Measurements from ENCODE around the gene AAMP. TPM values are rescaled to one million over a fixed set of nuclear protein-coding genes. Genes with fewer than 3 reads are reported as not detected.

AAMP gene
- total and polyA plus RNA-seq, 4 donors: 82.1 to 128 (median 113) TPM

- no peaks in the 10 kb centered on the region for H3K27me3 ChIP-seq (ENCODE audit: control insufficient read depth, insufficient read depth, low read length)
- WGBS (ENCODE audit: insufficient coverage): 7% methylated on average over 23 of the region's 23 CpGs
- peaks cover 32% of the 10 kb centered on the region for H3K4me1 ChIP-seq (ENCODE audit: control insufficient read depth, insufficient read depth, low read length)
- no peak for DNase-seq (ENCODE audit: low read depth in 4 of 6, low spot score in 6 of 6)
- H3K4me3 ChIP-seq (ENCODE audit: low read depth, low read length): peak overlapping the region; percentile 98
- peaks cover 49% of the 10 kb centered on the region for H3K36me3 ChIP-seq (ENCODE audit: control insufficient read depth, insufficient read depth, low read length)
- H3K27ac ChIP-seq (ENCODE audit: low read depth, low read length): peak overlapping the region; percentile 33
- no peaks in the 10 kb centered on the region for H3K9me3 ChIP-seq (ENCODE audit: control insufficient read depth, insufficient read depth, low read length)
Measured at GRCh38 chr2:218270721-218271486, 967 bp upstream of the AAMP start.

DNA sequence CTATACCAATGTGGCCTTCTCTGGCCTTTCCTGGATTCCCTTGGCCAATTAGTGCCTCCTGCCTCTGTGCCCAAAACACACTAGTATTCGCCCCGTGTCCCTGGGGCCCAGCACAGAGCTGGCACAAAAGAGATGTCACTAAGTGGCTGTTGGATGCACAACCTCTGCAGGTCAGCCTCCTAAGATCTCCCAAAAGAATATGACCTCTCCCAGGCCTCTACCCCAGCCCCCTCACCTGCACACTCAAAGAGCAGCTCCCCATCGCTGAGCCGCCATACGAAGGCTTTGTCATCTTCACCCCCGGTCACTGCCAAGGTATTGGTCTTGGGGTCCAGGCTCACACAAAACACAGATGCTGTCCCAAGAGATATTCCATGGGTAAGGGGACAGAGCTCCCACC is 2.7 kb downstream of the AAMP start:
- peaks cover 55% of the 10 kb centered on the region for H3K36me3 ChIP-seq (ENCODE audit: control insufficient read depth, insufficient read depth, low read length)
- H3K9me3 ChIP-seq (ENCODE audit: control insufficient read depth, insufficient read depth, low read length): no peaks in the 10 kb centered on the region
- no peaks in the 10 kb centered on the region for H3K27me3 ChIP-seq (ENCODE audit: control insufficient read depth, insufficient read depth, low read length)
- H3K4me1 ChIP-seq (ENCODE audit: control insufficient read depth, insufficient read depth, low read length): peaks cover 29% of the 10 kb centered on the region
- H3K27ac ChIP-seq (ENCODE audit: low read depth, low read length): no peak overlapping the region
- DNase-seq (ENCODE audit: low read depth in 4 of 6, low spot score in 6 of 6): no peak
- H3K4me3 ChIP-seq (ENCODE audit: low read depth, low read length): no peak overlapping the region
- 98% methylated on average over 6 of the region's 6 CpGs for WGBS (ENCODE audit: insufficient coverage)

DNA sequence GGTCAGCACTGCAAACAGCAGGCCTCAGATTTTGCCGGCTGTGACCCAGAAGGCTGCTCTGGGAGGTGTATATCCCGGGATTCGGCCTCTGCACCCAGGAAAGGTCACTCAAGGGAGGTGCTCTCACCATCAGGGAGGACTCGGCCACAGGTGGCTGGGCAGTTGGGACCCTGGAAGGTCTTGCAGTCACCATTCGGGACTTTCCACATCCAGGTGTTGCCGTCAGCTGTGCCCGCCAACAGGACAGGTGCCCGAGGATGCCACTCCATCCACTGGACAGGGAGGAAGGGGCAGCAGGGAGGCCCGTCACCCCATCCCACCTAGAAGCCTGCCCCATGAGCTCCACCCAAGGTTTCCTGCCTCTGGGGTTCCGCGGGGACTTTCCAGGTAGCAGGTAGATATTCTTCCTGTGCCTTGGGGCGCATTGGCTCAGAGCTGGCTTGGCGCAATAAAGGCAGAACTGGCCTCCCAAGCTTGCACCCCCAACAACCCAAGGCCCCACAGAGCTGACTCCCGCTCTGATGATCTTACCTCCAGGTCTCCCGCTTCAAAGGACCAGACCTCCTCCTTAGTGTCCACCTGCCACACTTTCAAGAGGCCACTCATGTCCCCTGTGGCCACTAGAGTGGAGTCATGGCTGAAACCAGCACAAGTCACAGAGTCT is 3.5 kb downstream of the AAMP start:
- no peaks in the 10 kb centered on the region for H3K9me3 ChIP-seq (ENCODE audit: control insufficient read depth, insufficient read depth, low read length)
- no peak overlapping the region for H3K4me3 ChIP-seq (ENCODE audit: low read depth, low read length)
- 96% methylated on average over 15 of the region's 15 CpGs for WGBS (ENCODE audit: insufficient coverage)
- no peak overlapping the region for H3K27ac ChIP-seq (ENCODE audit: low read depth, low read length)
- H3K36me3 ChIP-seq (ENCODE audit: control insufficient read depth, insufficient read depth, low read length): peaks cover 62% of the 10 kb centered on the region
- H3K27me3 ChIP-seq (ENCODE audit: control insufficient read depth, insufficient read depth, low read length): no peaks in the 10 kb centered on the region
- no peak for DNase-seq (ENCODE audit: low read depth in 4 of 6, low spot score in 6 of 6)
- peaks cover 30% of the 10 kb centered on the region for H3K4me1 ChIP-seq (ENCODE audit: control insufficient read depth, insufficient read depth, low read length)

GRCh38 chr2:218265626-218266025 is 4.3 kb downstream of the AAMP start:
- DNase-seq (ENCODE audit: low read depth in 4 of 6, low spot score in 6 of 6): no peak
- Histone ChIP-seq H3K4me1 (ENCODE audit: control insufficient read depth, insufficient read depth, low read length) (peaks cover 29% of the 10 kb centered on the region), H3K27me3 (ENCODE audit: control insufficient read depth, insufficient read depth, low read length) (no peaks in the 10 kb centered on the region), H3K27ac (ENCODE audit: low read depth, low read length) (no peak overlapping the region), H3K36me3 (ENCODE audit: control insufficient read depth, insufficient read depth, low read length) (peaks cover 65% of the 10 kb centered on the region), H3K9me3 (ENCODE audit: control insufficient read depth, insufficient read depth, low read length) (no peaks in the 10 kb centered on the region), H3K4me3 (ENCODE audit: low read depth, low read length) (no peak overlapping the region)
- 89% methylated on average over 8 of the region's 8 CpGs for WGBS (ENCODE audit: insufficient coverage)

- Histone ChIP-seq H3K4me3 (ENCODE audit: low read depth, low read length) (no peak overlapping the region), H3K9me3 (ENCODE audit: control insufficient read depth, insufficient read depth, low read length) (no peaks in the 10 kb centered on the region), H3K27me3 (ENCODE audit: control insufficient read depth, insufficient read depth, low read length) (no peaks in the 10 kb centered on the region), H3K36me3 (ENCODE audit: control insufficient read depth, insufficient read depth, low read length) (peaks cover 65% of the 10 kb centered on the region), H3K4me1 (ENCODE audit: control insufficient read depth, insufficient read depth, low read length) (peaks cover 29% of the 10 kb centered on the region), H3K27ac (ENCODE audit: low read depth, low read length) (no peak overlapping the region)
- no peak for DNase-seq (ENCODE audit: low read depth in 4 of 6, low spot score in 6 of 6)
- 92% methylated on average over 21 of the region's 22 CpGs for WGBS (ENCODE audit: insufficient coverage)
Measured at GRCh38 chr2:218264773-218265561, 5.0 kb downstream of the AAMP start.

- H3K27me3 ChIP-seq (ENCODE audit: control insufficient read depth, insufficient read depth, low read length): no peaks in the 10 kb centered on the region
- H3K27ac ChIP-seq (ENCODE audit: low read depth, low read length): no peak overlapping the region
- peaks cover 65% of the 10 kb centered on the region for H3K36me3 ChIP-seq (ENCODE audit: control insufficient read depth, insufficient read depth, low read length)
- H3K4me3 ChIP-seq (ENCODE audit: low read depth, low read length): no peak overlapping the region
- 90% methylated on average over 11 of the region's 17 CpGs for WGBS (ENCODE audit: insufficient coverage)
- no peak for DNase-seq (ENCODE audit: low read depth in 4 of 6, low spot score in 6 of 6)
- no peaks in the 10 kb centered on the region for H3K9me3 ChIP-seq (ENCODE audit: control insufficient read depth, insufficient read depth, low read length)
- peaks cover 23% of the 10 kb centered on the region for H3K4me1 ChIP-seq (ENCODE audit: control insufficient read depth, insufficient read depth, low read length)
Measured at GRCh38 chr2:218263817-218264641, 5.9 kb downstream of the AAMP start.

DNA sequence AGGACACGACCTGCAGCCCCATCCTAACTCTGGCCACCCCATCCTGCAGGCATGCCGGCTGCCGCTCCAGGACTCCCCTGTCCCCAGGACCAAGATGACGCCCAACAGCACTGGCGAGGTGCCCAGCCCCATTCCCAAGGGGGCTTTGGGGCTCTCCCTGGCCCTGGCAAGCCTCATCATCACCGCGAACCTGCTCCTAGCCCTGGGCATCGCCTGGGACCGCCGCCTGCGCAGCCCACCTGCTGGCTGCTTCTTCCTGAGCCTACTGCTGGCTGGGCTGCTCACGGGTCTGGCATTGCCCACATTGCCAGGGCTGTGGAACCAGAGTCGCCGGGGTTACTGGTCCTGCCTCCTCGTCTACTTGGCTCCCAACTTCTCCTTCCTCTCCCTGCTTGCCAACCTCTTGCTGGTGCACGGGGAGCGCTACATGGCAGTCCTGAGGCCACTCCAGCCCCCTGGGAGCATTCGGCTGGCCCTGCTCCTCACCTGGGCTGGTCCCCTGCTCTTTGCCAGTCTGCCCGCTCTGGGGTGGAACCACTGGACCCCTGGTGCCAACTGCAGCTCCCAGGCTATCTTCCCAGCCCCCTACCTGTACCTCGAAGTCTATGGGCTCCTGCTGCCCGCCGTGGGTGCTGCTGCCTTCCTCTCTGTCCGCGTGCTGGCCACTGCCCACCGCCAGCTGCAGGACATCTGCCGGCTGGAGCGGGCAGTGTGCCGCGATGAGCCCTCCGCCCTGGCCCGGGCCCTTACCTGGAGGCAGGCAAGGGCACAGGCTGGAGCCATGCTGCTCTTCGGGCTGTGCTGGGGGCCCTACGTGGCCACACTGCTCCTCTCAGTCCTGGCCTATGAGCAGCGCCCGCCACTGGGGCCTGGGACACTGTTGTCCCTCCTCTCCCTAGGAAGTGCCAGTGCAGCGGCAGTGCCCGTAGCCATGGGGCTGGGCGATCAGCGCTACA is 7.0 kb downstream of the AAMP start:
- H3K4me3 ChIP-seq (ENCODE audit: low read depth, low read length): no peak overlapping the region
- 87% methylated on average over 39 of the region's 39 CpGs for WGBS (ENCODE audit: insufficient coverage)
- H3K36me3 ChIP-seq (ENCODE audit: control insufficient read depth, insufficient read depth, low read length): peaks cover 65% of the 10 kb centered on the region
- no peak overlapping the region for H3K27ac ChIP-seq (ENCODE audit: low read depth, low read length)
- H3K4me1 ChIP-seq (ENCODE audit: control insufficient read depth, insufficient read depth, low read length): peaks cover 22% of the 10 kb centered on the region
- H3K9me3 ChIP-seq (ENCODE audit: control insufficient read depth, insufficient read depth, low read length): no peaks in the 10 kb centered on the region
- no peaks in the 10 kb centered on the region for H3K27me3 ChIP-seq (ENCODE audit: control insufficient read depth, insufficient read depth, low read length)
- no peak for DNase-seq (ENCODE audit: low read depth in 4 of 6, low spot score in 6 of 6)

DNA sequence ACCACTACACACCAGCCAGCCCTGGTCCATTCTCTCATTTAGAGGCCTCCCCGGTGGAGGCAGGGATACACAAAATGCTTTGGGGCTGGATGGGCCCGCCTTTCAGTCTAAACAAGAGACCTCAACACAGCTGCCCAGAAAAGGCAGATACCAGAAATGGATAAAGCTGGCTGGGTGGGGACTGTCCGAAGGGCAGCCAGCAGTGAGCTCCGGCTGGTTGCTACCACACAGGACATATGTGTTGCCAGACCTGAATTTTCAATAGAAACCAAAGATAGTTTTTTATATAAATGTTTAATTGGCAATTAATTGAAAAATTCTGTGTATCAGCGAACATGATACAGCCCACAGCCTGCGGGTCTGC is 7.7 kb downstream of the AAMP start:
- H3K4me1 ChIP-seq (ENCODE audit: control insufficient read depth, insufficient read depth, low read length): peaks cover 22% of the 10 kb centered on the region
- no peak for DNase-seq (ENCODE audit: low read depth in 4 of 6, low spot score in 6 of 6)
- no peaks in the 10 kb centered on the region for H3K27me3 ChIP-seq (ENCODE audit: control insufficient read depth, insufficient read depth, low read length)
- WGBS (ENCODE audit: insufficient coverage): 91% methylated on average over 2 of the region's 6 CpGs
- H3K27ac ChIP-seq (ENCODE audit: low read depth, low read length): no peak overlapping the region
- H3K9me3 ChIP-seq (ENCODE audit: control insufficient read depth, insufficient read depth, low read length): no peaks in the 10 kb centered on the region
- H3K4me3 ChIP-seq (ENCODE audit: low read depth, low read length): no peak overlapping the region
- H3K36me3 ChIP-seq (ENCODE audit: control insufficient read depth, insufficient read depth, low read length): peaks cover 59% of the 10 kb centered on the region
